Thymus (tissue), 11 donors: ENCODE results near the gene TNFRSF13B. TPM values are rescaled to one million over a fixed set of nuclear protein-coding genes. Genes with fewer than 3 reads are reported as not detected.
"Not testable (repeated sequence)": the region's sequence is repeated elsewhere in the genome, so short reads cannot be mapped to it uniquely, and the experiment has no call there.

Source experiments
- DNase-seq, 9 donors: peaks; one replicate each; pipeline ENCODE4 v3.0.0-alpha.2; 2013; ENCODE audit warnings: low spot score in 9 of 9, low read depth in 6 of 9, missing footprints in 1 of 9
- H3K27ac ChIP-seq, 2 donors: one replicate each; pipeline ENCODE4 v1.5.1; 2013; ENCODE audit warnings: control low read depth in 1 of 2, low read depth in 1 of 2, low read length in 1 of 2, mild to moderate bottlenecking in 1 of 2, moderate library complexity in 1 of 2
- H3K27me3 ChIP-seq, 2 donors: one replicate each; pipeline ENCODE4 v1.5.1; 2013; ENCODE audit warnings: low read length in 1 of 2; ENCODE audit not compliant: control insufficient read depth in 2 of 2, insufficient read depth in 1 of 2
- H3K36me3 ChIP-seq, 2 donors: one replicate each; pipeline ENCODE4 v1.5.1; 2013; ENCODE audit warnings: low read length in 1 of 2, mild to moderate bottlenecking in 1 of 2, moderate library complexity in 1 of 2; ENCODE audit not compliant: control insufficient read depth in 2 of 2, insufficient read depth in 2 of 2
- H3K4me1 ChIP-seq, 2 donors: one replicate each; pipeline ENCODE4 v1.5.1; 2013; ENCODE audit warnings: low read length in 2 of 2; ENCODE audit not compliant: control insufficient read depth in 2 of 2, insufficient read depth in 2 of 2
- H3K4me3 ChIP-seq, 2 donors: one replicate each; pipeline ENCODE4 v1.5.1; 2013; ENCODE audit warnings: low read length in 2 of 2, control low read depth in 1 of 2, mild to moderate bottlenecking in 1 of 2
- H3K9me3 ChIP-seq, 2 donors: one replicate each; pipeline ENCODE4 v1.5.1; 2013; ENCODE audit warnings: low read length in 1 of 2, mild to moderate bottlenecking in 1 of 2; ENCODE audit not compliant: control insufficient read depth in 2 of 2, insufficient read depth in 1 of 2
- WGBS: extraction: QIAGEN DNeasy Blood & Tissue Kit; methylation state at CpG from one replicate; pipeline ENCODE4 v1.1.7; 2013; 5-methylcytosine and 5-hydroxymethylcytosine counted together
- polyA plus RNA-seq: library from polyadenylated mRNA; stranded (reverse); fragments of 200-250 nt; gene quantifications from one replicate; pipeline ENCODE4 v1.2.3, GENCODE V29; 2013
- total RNA-seq: library from RNA; stranded (reverse); fragments of 120-200 nt; gene quantifications from one replicate; pipeline ENCODE4 v1.2.4, GENCODE V29; 2013
- donor health status: healthy.

Gene TNFRSF13B
- total and polyA plus RNA-seq, 2 donors, result 0.14 to 2.6 TPM

- H3K27ac ChIP-seq, H3K4me3 ChIP-seq, H3K4me1 ChIP-seq, H3K27me3 ChIP-seq, H3K36me3 ChIP-seq, H3K9me3 ChIP-seq, DNase-seq: not testable (repeated sequence)
- WGBS, result 86% methylated on average over 10 of the region's 10 CpGs
These were observed 74.6 kb downstream of the TNFRSF13B start for GRCh38 chr17:16897211-16897896.

- not testable (repeated sequence) for H3K27ac ChIP-seq, H3K4me3 ChIP-seq, H3K27me3 ChIP-seq, H3K9me3 ChIP-seq, H3K36me3 ChIP-seq, DNase-seq, H3K4me1 ChIP-seq
- WGBS, result 93% methylated on average over 8 of the region's 8 CpGs
These were observed 75.7 kb downstream of the TNFRSF13B start for GRCh38 chr17:16896235-16896634.

- H3K4me3 ChIP-seq, H3K9me3 ChIP-seq, H3K36me3 ChIP-seq, DNase-seq, H3K4me1 ChIP-seq, H3K27me3 ChIP-seq, H3K27ac ChIP-seq: not testable (repeated sequence)
- 94% methylated on average over 19 of the region's 19 CpGs for WGBS
These were observed 78.4 kb downstream of the TNFRSF13B start for GRCh38 chr17:16893527-16893926.

GRCh38 chr17:16892876-16893454 is 79.0 kb downstream of the TNFRSF13B start:
- not testable (repeated sequence) for H3K36me3 ChIP-seq, DNase-seq, H3K27ac ChIP-seq, H3K27me3 ChIP-seq, H3K4me3 ChIP-seq, H3K4me1 ChIP-seq, H3K9me3 ChIP-seq
- 92% methylated on average over 17 of the region's 20 CpGs for WGBS

GRCh38 chr17:16889088-16889465 is 82.8 kb downstream of the TNFRSF13B start:
- DNase-seq, result no peak
- Histone ChIP-seq H3K4me1 (no peaks in the 10 kb centered on the region), H3K36me3 (no peaks in the 10 kb centered on the region), H3K27me3 (no peaks in the 10 kb centered on the region), H3K9me3 (no peaks in the 10 kb centered on the region), H3K27ac (no peak overlapping the region), H3K4me3 (no peak overlapping the region)
- 91% methylated on average over 5 of the region's 5 CpGs for WGBS

Other genes starting within 250 kb of the TNFRSF13B start
- 99.8 TPM for gene MPRIP, start 70.3 kb upstream of the TNFRSF13B start, total RNA-seq
- 137 TPM for gene MPRIP, start 70.3 kb upstream of the TNFRSF13B start, polyA plus RNA-seq
- gene PLD6, start 234.2 kb upstream of the TNFRSF13B start, total RNA-seq, result 1.9 TPM
- gene PLD6, start 234.2 kb upstream of the TNFRSF13B start, polyA plus RNA-seq, result 3.8 TPM